Activated CD4-positive, alpha-beta memory T cell treated with anti-CD3 and anti-CD28 coated beads, Interleukin-2, amount 10 ng/mL, durations not matched to agents 7 days and 5 days (primary cell): ENCODE measurements around the gene SDHC. TPM values are rescaled to one million over a fixed set of nuclear protein-coding genes. Genes with fewer than 3 reads are reported as not detected.
"Not testable (repeated sequence)": the region's sequence is repeated elsewhere in the genome, so short reads cannot be mapped to it uniquely, and the experiment has no call there.

Experiments used
- CTCF ChIA-PET: fragments of 350-600 bp; sonication (Branson Sonifier 250); formaldehyde crosslinking; loops from one replicate; lab custom pipeline; 2021; ENCODE audit warnings: antibody characterized with exemption, inconsistent platforms; lab: Charles Lee
- POLR2A ChIA-PET: fragments of 350-600 bp; sonication (Branson Sonifier 250); formaldehyde crosslinking; loops from one replicate; lab custom pipeline; 2021; ENCODE audit warnings: antibody characterized with exemption; lab: Charles Lee
- DNase-seq: peaks from one replicate; pipeline ENCODE4 v3.0.0-alpha.2; 2020
- H3K27ac Mint-ChIP-seq: one replicate; pipeline ENCODE4 v1.8.0; 2021; ENCODE audit warnings: mild to moderate bottlenecking, mixed read lengths
- H3K27me3 Mint-ChIP-seq: one replicate; pipeline ENCODE4 v1.8.0; 2021; ENCODE audit warnings: mixed read lengths
- H3K36me3 Mint-ChIP-seq: one replicate; pipeline ENCODE4 v1.8.0; 2021; ENCODE audit warnings: low read depth, mixed read lengths
- H3K4me1 Mint-ChIP-seq: one replicate; pipeline ENCODE4 v1.8.0; 2021; ENCODE audit warnings: mixed read lengths
- H3K4me3 Mint-ChIP-seq: one replicate; pipeline ENCODE4 v1.8.0; 2021; ENCODE audit warnings: mild to moderate bottlenecking, mixed read lengths
- H3K9me3 Mint-ChIP-seq: one replicate; pipeline ENCODE4 v1.8.0; 2021; ENCODE audit warnings: mixed read lengths
- total RNA-seq, 2 experiments: library from RNA; stranded (reverse); gene quantifications; one replicate each; pipeline ENCODE4 v1.2.3, GENCODE V29; 2021

Gene SDHC
- total RNA-seq, 2 experiments from 2014 or later = 172 to 173 TPM

DNA sequence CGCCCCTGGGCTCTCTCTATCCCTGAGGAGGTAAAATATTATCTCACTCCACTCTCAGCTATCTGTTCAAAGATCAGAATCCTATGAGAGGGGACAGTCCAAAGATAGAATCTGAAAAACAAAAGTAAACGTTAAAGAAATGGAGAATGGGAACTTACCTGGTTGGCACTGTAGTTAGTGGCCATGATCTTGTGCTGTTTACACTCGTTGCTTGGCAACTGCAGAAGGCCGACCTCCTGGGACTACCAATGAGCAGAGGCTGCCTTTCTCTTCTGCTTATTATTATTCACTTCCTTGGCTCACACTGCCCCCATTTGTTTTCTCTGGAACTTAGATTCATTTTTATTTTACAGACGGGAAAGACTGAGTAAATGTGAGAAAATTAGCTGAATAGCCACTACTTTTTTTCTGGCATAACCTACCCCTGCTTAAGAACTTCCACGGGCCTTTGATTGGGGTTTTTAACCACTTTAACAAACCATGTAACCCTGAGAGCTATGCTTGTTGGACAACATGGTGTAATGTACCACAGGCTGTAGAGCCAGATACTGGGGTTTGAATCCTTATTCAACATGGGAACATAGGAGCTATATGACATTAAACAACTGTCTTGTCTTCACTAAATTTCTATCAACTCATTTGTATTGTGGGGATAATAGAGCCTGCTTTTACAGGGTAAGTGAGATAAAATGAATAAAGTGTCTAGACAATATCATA lies 53.7 kb downstream of the SDHC start, which contains the start of gene CFAP126:
CFAP126 (minus strand) TSS at position 193 of the 717 bp plus-strand sequence; CDS start at position 185, 8 bp downstream.
- Mint-ChIP-seq H3K4me3 (no peak within 1 kb of the TSS), H3K27me3 (no peaks in the 10 kb centered on the region), H3K27ac (no peak within 1 kb of the TSS), H3K9me3 (no peaks in the 10 kb centered on the region), H3K36me3 (peaks cover 30% of the 10 kb centered on the region), H3K4me1 (peaks cover 14% of the 10 kb centered on the region)
- DNase-seq = peak; percentile 45
- CTCF ChIA-PET = interaction anchor here (0.8 to 2.7 kb wide), 10 partner anchors 14 to 182 kb away, joined by 3 to 10 read pairs (median 3); partner anchors contain the start of genes SDHC and TOMM40L
- POLR2A ChIA-PET = interaction anchor here (0.9 to 2.5 kb wide), 2 partner anchors 54 to 142 kb away, joined by 5 read pairs; partner anchors contain the start of genes SDHC and TOMM40L

- no peaks in the 10 kb centered on the region for H3K9me3 Mint-ChIP-seq
- no peaks in the 10 kb centered on the region for H3K27me3 Mint-ChIP-seq
- POLR2A ChIA-PET = no interaction called here
- no peak overlapping the region for H3K27ac Mint-ChIP-seq
- H3K4me1 Mint-ChIP-seq = peaks cover 8% of the 10 kb centered on the region
- H3K36me3 Mint-ChIP-seq = no peaks in the 10 kb centered on the region
- no peak overlapping the region for H3K4me3 Mint-ChIP-seq
- CTCF ChIA-PET = interaction anchor here (0.8 to 2.2 kb wide), 6 partner anchors 9 to 208 kb away, joined by 3 to 18 read pairs (median 6); partner anchors contain the start of genes PPOX and TOMM40L
- DNase-seq = no peak
These were observed 59.3 kb downstream of the SDHC start for GRCh38 chr1:161373442-161373841.

GRCh38 chr1:161374373-161374772 lies 60.2 kb downstream of the SDHC start:
- DNase-seq = no peak
- no peaks in the 10 kb centered on the region for H3K9me3 Mint-ChIP-seq
- ChIA-PET POLR2A (interaction anchor here (1.0 kb wide), 2 partner anchors 155 to 172 kb away, joined by 3 to 4 read pairs; partner anchors contain the start of gene NDUFS2), CTCF (interaction anchor here (0.6 to 2.2 kb wide), 12 partner anchors 8 to 1290 kb away, joined by 3 to 18 read pairs (median 4); partner anchors contain the start of genes PPOX and TOMM40L)
- H3K36me3 Mint-ChIP-seq = no peaks in the 10 kb centered on the region
- H3K4me3 Mint-ChIP-seq = no peak overlapping the region
- peaks cover 8% of the 10 kb centered on the region for H3K4me1 Mint-ChIP-seq
- H3K27me3 Mint-ChIP-seq = no peaks in the 10 kb centered on the region
- H3K27ac Mint-ChIP-seq = no peak overlapping the region

DNA sequence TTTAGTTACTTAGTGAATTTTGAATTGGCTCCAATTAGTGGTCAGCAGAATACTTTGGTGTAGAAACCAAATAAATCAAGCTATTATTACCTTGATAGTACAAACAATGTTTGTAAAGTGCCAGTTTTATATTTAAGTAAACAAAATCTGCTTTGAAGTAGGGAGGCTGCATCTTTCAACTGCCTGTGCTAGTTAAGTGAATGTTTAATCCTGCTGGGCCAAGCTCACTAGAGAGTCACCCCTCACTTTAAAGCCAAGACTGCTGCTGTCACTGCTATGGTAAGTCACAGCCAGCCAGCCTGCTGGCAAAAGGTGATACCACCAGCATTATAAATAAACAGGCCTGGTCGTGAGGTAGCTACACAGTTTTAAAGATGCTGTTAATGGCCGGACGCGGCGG lies 63.8 kb downstream of the SDHC start:
- no peak for DNase-seq
- Mint-ChIP-seq H3K36me3 (no peaks in the 10 kb centered on the region), H3K27ac (no peak overlapping the region), H3K9me3 (no peaks in the 10 kb centered on the region), H3K27me3 (no peaks in the 10 kb centered on the region), H3K4me1 (peaks cover 4% of the 10 kb centered on the region), H3K4me3 (no peak overlapping the region)
- ChIA-PET POLR2A (no interaction called here), CTCF (interaction anchor here (0.7 to 10.8 kb wide), 4 partner anchors 150 to 261 kb away, joined by 3 to 193 read pairs (median 5); partner anchors contain the start of genes APOA2, PPOX and TOMM40L)

DNA sequence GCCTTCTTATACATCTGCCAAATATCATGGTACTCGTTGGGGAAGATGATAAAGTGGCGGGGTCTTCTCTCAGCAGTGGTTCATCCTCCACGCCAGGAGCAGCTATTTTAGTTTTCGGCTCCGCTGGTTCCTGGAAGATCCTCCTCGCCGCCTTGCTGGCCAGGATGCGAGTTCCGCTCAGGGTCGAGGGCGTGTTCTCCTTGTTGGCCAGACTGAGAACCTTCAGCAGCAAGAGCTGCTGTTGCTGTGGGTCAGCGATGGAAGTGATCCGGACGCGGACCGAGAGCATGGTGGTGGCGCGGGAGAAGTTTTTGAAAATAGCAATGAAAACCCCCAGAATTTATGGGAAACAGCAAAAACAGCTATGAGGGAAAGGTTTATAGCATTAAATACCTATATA lies 64.9 kb downstream of the SDHC start:
- ChIA-PET CTCF (interaction anchor here (2.1 to 10.8 kb wide), 2 partner anchors 151 to 186 kb away, joined by 7 to 193 read pairs; partner anchors contain the start of genes APOA2 and TOMM40L), POLR2A (no interaction called here)
- no peak overlapping the region for H3K27ac Mint-ChIP-seq
- no peak for DNase-seq
- H3K4me1 Mint-ChIP-seq = peaks cover 4% of the 10 kb centered on the region
- H3K27me3 Mint-ChIP-seq = no peaks in the 10 kb centered on the region
- no peaks in the 10 kb centered on the region for H3K36me3 Mint-ChIP-seq
- H3K4me3 Mint-ChIP-seq = no peak overlapping the region
- no peaks in the 10 kb centered on the region for H3K9me3 Mint-ChIP-seq

DNA sequence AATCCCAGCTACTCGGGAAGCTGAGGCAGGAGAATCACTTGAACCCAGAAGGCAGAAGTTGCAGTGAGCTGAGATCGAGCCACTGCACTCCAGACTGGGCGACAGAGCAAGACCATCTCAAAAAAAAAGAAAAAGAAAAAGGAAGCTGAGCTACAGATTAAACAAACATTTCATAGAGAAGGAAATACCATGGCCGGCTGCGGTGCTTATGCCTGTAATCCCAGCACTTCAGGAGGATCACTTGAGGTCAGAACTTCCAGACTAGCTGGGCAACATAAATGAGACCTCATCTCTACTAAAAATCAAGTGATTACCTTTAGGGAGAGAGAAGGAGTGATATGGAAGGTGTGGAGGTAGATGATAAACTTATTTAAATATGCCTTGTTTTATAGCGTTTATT lies 67.5 kb downstream of the SDHC start:
- Mint-ChIP-seq H3K36me3 (no peaks in the 10 kb centered on the region), H3K9me3 (no peaks in the 10 kb centered on the region), H3K4me1 (peaks cover 11% of the 10 kb centered on the region), H3K27ac (no peak overlapping the region), H3K4me3 (no peak overlapping the region), H3K27me3 (no peaks in the 10 kb centered on the region)
- DNase-seq = no peak
- ChIA-PET CTCF (interaction anchor here (0.6 to 10.8 kb wide), 43 partner anchors 8 to 495 kb away, joined by 3 to 193 read pairs (median 5); partner anchors contain the start of genes ADAMTS4, APOA2, CFAP126 and DEDD), POLR2A (interaction anchor here (0.9 to 2.6 kb wide), 8 partner anchors 10 to 200 kb away, joined by 3 to 10 read pairs (median 4); partner anchors contain the start of genes NDUFS2, SDHC and TOMM40L)

- H3K36me3 Mint-ChIP-seq = no peaks in the 10 kb centered on the region
- DNase-seq = no peak
- H3K4me1 Mint-ChIP-seq = peaks cover 18% of the 10 kb centered on the region
- H3K9me3 Mint-ChIP-seq = no peaks in the 10 kb centered on the region
- H3K4me3 Mint-ChIP-seq = no peak overlapping the region
- H3K27ac Mint-ChIP-seq = no peak overlapping the region
- no peaks in the 10 kb centered on the region for H3K27me3 Mint-ChIP-seq
- ChIA-PET CTCF (interaction anchor here (0.5 to 10.8 kb wide), 46 partner anchors 8 to 496 kb away, joined by 3 to 193 read pairs (median 4); partner anchors contain the start of genes ADAMTS4, APOA2, CFAP126 and DEDD), POLR2A (interaction anchor here (0.9 to 2.6 kb wide), 8 partner anchors 11 to 200 kb away, joined by 3 to 10 read pairs (median 4); partner anchors contain the start of genes NDUFS2, SDHC and TOMM40L)
These were observed 68.2 kb downstream of the SDHC start for GRCh38 chr1:161382214-161383019.

- POLR2A ChIA-PET = interaction anchor here (1.5 to 3.1 kb wide), 4 partner anchors 11 to 223 kb away, joined by 5 to 16 read pairs (median 12); partner anchors contain the start of genes PPOX and SDHC
- CTCF ChIA-PET = interaction anchor here (0.9 to 1.8 kb wide), 6 partner anchors 11 to 222 kb away, joined by 3 to 6 read pairs (median 3); partner anchors contain the start of genes CFAP126, PPOX and TOMM40L
- H3K4me1 Mint-ChIP-seq = peaks cover 43% of the 10 kb centered on the region
- H3K4me3 Mint-ChIP-seq = no peak overlapping the region
- H3K9me3 Mint-ChIP-seq = no peaks in the 10 kb centered on the region
- no peaks in the 10 kb centered on the region for H3K27me3 Mint-ChIP-seq
- no peak for DNase-seq
- H3K36me3 Mint-ChIP-seq = no peaks in the 10 kb centered on the region
- no peak overlapping the region for H3K27ac Mint-ChIP-seq
These were observed 74.5 kb downstream of the SDHC start for GRCh38 chr1:161388639-161389038.

DNA sequence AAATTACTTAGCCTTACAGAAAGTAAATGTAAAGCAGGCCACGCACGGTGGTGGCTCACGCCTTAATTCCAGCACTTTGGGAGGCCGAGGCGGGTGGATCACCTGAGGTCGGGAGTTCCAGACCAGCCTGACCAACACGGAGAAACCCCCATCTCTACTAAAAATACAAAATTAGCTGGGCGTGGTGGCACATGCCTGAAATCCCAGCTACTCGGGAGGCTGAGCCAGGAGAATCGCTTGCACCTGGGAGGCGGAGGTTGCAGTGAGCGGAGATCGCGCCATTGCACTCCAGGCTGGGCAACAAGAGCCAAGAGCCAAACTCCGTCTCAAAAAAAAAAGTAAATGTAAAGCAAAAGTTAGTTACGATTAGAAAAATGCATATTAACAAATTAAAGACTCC lies 75.0 kb downstream of the SDHC start:
- H3K4me1 Mint-ChIP-seq = peaks cover 43% of the 10 kb centered on the region

DNA sequence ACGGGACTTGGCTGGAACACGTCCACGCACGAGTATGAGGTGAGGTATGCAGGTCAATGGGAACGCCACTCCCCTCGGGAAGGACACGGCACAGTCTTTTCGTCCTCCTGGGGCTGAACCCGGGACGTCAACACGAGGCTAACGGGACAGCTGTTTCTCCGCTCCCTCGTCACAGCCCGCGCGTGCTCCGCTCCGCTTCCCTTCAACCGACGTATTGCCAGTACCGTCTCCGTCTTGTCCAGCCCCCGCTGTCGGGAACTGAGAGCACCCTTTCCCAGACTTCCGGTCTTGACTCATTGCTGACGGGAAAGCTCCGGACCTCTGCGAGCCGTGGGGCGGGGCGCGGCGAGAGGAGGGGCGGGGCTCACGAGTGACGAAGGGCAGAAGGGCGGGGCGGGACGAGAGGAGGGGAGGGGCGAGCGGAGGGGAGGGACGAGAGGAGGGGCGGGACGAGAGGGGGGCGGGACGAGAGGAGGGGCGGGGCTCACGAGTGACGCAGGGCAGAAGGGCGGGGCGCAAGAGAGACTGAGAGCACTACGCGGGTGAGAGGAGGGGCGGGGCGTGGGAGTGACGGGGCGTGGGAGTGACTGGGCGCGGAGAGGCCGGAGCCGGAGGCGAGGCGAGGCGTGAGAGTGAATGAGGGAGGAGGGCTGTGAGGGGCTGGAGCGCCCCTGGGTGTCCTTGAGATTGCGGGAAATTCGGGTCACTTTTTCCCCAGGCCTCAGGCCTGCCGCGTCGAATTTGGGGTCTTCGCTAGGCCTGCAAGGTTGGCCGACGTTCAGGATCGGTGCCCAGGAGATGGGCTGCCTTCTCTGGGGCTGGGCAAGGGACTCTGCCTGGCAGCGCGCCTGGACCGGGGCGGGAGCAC lies 75.7 kb downstream of the SDHC start:
- DNase-seq = peak; percentile 96
- H3K27me3 Mint-ChIP-seq = no peaks in the 10 kb centered on the region
- POLR2A ChIA-PET = interaction anchor here (0.6 to 3.1 kb wide), 14 partner anchors 8 to 344 kb away, joined by 3 to 16 read pairs (median 5); partner anchors contain the start of genes NDUFS2, PPOX, SDHC and TOMM40L
- no peaks in the 10 kb centered on the region for H3K36me3 Mint-ChIP-seq
- CTCF ChIA-PET = interaction anchor here (0.8 to 2.6 kb wide), 9 partner anchors 8 to 198 kb away, joined by 3 to 13 read pairs (median 3); partner anchors contain the start of genes CFAP126, NDUFS2 and TOMM40L
- H3K4me3 Mint-ChIP-seq = peak overlapping the region; percentile 91
- H3K4me1 Mint-ChIP-seq = peaks cover 43% of the 10 kb centered on the region
- H3K9me3 Mint-ChIP-seq = no peaks in the 10 kb centered on the region
- peak overlapping the region; percentile 94 for H3K27ac Mint-ChIP-seq

More for the DNA sequence above, 75.0 kb downstream of the SDHC start:
- ChIA-PET CTCF (interaction anchor here (0.9 to 2.6 kb wide), 8 partner anchors 7 to 223 kb away, joined by 3 to 13 read pairs (median 3); partner anchors contain the start of genes CFAP126, PPOX and TOMM40L), POLR2A (interaction anchor here (1.3 to 3.1 kb wide), 10 partner anchors 9 to 321 kb away, joined by 3 to 16 read pairs (median 7); partner anchors contain the start of genes NDUFS2, PPOX, SDHC and TOMM40L)
- Mint-ChIP-seq H3K4me3 (peak overlapping the region; percentile 91), H3K27ac (peak overlapping the region; percentile 94)
- H3K9me3 Mint-ChIP-seq, DNase-seq, H3K36me3 Mint-ChIP-seq, H3K27me3 Mint-ChIP-seq: not testable (repeated sequence)

GRCh38 chr1:161390559-161390858 lies 76.3 kb downstream of the SDHC start:
- H3K9me3 Mint-ChIP-seq = no peaks in the 10 kb centered on the region
- H3K27ac Mint-ChIP-seq = peak overlapping the region; percentile 94
- no peaks in the 10 kb centered on the region for H3K27me3 Mint-ChIP-seq
- POLR2A ChIA-PET = interaction anchor here (0.9 to 3.1 kb wide), 11 partner anchors 10 to 344 kb away, joined by 3 to 16 read pairs (median 7); partner anchors contain the start of genes NDUFS2, PPOX, SDHC and TOMM40L
- CTCF ChIA-PET = interaction anchor here (0.8 to 2.6 kb wide), 3 partner anchors 9 to 49 kb away, joined by 3 to 13 read pairs (median 5); no protein-coding TSS in a partner anchor
- H3K4me3 Mint-ChIP-seq = peak overlapping the region; percentile 91
- no peaks in the 10 kb centered on the region for H3K36me3 Mint-ChIP-seq
- H3K4me1 Mint-ChIP-seq = peaks cover 43% of the 10 kb centered on the region
- DNase-seq = no peak
